IPS-15b (cell line): ENCODE measurements around the gene GLYATL1B.

Experiments used
- H3K27me3 ChIP-seq: one replicate; pipeline ENCODE4 v1.6.1; 2013; ENCODE audit warnings: low read length; ENCODE audit not compliant: control insufficient read depth, insufficient read depth
- H3K36me3 ChIP-seq: one replicate; pipeline ENCODE4 v1.6.1; 2013; ENCODE audit warnings: low read length; ENCODE audit not compliant: control insufficient read depth, insufficient read depth
- H3K4me1 ChIP-seq: one replicate; pipeline ENCODE4 v1.6.1; 2013; ENCODE audit warnings: mild to moderate bottlenecking, low read length; ENCODE audit not compliant: control insufficient read depth, insufficient read depth
- H3K4me3 ChIP-seq: one replicate; pipeline ENCODE4 v1.5.1; 2013; ENCODE audit warnings: low read depth, low read length
- H3K9ac ChIP-seq: one replicate; pipeline ENCODE4 v1.6.1; 2013; ENCODE audit warnings: low read depth, mild to moderate bottlenecking, low read length
- H3K9me3 ChIP-seq: one replicate; pipeline ENCODE4 v1.6.1; 2013; ENCODE audit warnings: mild to moderate bottlenecking, low read length; ENCODE audit not compliant: control insufficient read depth, insufficient read depth

Gene GLYATL1B

DNA sequence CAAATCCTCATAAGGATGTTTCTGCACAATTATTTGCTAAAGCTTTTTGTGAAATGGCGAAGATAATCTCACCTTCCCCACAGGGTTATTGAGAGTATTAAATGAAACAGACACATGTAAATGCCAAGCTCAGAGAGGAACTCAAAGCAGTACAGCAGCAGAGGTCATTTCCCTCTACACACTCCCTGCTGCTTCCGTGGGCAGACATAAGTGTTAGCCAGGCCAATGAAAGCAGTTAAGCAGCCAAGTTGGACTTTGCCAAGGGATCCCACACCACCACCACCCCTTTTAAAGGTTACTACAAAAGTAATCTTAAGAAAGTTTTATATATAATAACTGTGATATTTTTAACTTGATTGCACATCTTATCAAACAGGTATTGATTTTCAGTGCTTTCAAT is 52.5 kb downstream of the GLYATL1B start:
- Histone ChIP-seq H3K9ac (no peak overlapping the region), H3K9me3 (no peaks in the 10 kb centered on the region), H3K27me3 (peaks cover 1% of the 10 kb centered on the region), H3K4me1 (peaks cover 3% of the 10 kb centered on the region), H3K4me3 (no peak overlapping the region), H3K36me3 (no peaks in the 10 kb centered on the region)

DNA sequence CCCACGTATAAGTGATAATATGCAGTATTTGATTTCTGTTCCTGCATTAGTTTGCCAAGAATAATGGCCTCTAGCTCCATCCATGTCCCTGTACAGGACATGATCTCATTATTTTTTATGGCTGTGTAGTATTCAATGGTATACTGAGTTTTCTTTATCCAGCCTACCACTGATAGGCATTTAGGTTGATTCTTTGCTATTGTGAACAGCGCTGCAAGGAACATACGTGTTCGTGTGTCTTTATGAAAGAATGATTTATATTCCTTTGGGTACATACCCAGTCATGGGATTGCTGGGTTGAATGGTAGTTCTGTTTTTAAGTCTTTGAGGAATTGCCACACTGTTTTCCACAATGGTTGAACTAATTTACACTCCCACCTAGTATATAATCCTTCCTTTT is 55.1 kb downstream of the GLYATL1B start:
- Histone ChIP-seq H3K9ac (no peak overlapping the region), H3K4me3 (no peak overlapping the region)

DNA sequence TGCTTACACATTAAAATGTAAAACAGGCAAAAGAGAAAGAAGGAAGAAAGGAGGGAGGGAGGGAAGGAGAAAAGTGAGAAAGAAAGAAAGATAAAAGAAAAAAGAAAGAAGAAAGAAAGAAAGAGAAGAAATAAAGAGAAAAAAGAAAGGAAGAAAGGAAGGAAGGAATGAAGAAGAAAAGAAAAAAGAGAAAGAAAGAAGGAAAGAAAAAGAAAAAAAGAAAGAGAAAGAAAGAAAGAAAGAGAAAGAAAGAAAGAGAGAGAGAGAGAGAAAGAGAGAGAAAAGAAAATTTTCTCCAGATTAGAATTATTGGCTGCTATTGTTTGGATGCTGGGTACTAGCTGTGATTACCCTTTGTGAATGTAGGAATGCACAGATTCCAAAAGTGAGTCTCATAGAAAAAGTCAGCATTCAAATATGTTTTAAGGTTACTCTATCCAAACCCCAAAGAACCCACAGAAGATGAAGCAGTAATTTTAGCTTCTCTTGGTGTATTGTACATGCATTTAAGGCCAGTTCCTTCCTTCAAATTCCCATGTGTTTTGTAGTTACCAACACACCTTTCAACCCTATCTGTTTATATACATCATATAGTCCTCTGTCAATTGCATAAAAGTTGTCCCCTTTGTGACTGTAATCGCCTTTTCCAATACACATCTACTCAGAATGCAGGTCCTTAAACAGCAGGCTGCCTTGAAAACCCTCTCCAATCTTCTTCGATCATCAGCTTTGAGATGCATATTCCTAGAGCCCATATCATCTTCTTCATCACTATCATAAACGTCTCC is 55.8 kb downstream of the GLYATL1B start:
- Histone ChIP-seq H3K27me3 (peaks cover 8% of the 10 kb centered on the region), H3K9ac (no peak overlapping the region), H3K4me3 (peak overlapping the region; percentile 91), H3K4me1 (peaks cover 6% of the 10 kb centered on the region), H3K36me3 (no peaks in the 10 kb centered on the region), H3K9me3 (no peaks in the 10 kb centered on the region)

More for the DNA sequence above, 55.1 kb downstream of the GLYATL1B start:
- Histone ChIP-seq H3K36me3 (no peaks in the 10 kb centered on the region), H3K27me3 (peaks cover 8% of the 10 kb centered on the region), H3K9me3 (no peaks in the 10 kb centered on the region), H3K4me1 (peaks cover 6% of the 10 kb centered on the region)

DNA sequence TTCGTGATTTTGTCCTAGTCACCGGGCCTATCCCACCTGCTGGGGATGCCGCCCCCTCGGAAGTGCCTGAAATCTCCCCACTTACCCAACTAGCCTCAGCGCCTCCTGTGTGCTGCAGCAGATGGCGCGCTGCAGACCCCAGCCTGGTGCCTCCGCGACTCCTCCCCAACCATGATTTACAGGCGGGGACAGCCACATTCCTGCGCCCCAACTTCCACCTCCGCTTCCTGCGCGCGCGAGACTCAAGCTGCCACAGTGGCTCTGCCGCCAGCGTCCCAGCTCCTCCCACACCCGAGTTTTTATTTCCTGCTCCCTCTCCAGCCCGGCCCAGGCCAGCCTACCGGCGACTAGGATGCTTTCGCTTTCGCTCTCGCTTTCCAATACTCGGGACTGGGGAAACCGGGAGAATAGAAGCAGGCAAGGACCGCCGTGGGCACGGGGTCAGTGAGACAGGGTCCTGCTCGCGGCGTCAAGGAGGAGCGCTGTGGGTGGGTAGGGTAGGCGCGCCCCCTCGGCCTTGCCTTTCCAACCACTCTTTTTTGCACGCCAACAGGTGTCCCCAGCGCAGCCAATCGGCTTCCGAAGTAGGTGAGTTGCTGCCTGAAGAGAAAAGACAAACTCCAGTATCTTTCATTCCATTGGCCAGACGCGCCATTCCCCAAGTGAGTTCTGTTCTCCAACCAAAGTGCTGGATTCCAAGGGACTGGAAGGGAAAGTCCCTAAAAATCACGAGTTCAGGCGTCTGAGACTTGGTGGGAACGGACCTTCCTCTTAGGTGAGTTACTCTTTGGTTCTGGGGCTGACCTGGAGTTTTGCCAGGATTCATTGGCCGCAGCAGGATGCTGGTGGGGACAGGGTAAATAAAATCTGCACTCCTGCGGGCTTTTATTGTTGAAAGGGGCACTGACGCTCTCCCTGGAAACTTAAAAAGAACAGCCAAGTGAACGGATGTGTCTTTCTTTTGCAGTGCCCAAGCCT is 56.7 kb downstream of the GLYATL1B start, which contains the start of gene FAM111A:
Gene FAM111A, plus strand, starts transcription at position 327 of the 978 bp plus-strand sequence. CDS start 6,017 bp downstream, outside the sequence.
- Histone ChIP-seq H3K4me3 (peak within 1 kb of the TSS; percentile 91), H3K27me3 (peaks cover 8% of the 10 kb centered on the region), H3K36me3 (no peaks in the 10 kb centered on the region), H3K4me1 (peaks cover 6% of the 10 kb centered on the region), H3K9ac (peak within 1 kb of the TSS; percentile 80), H3K9me3 (no peaks in the 10 kb centered on the region)

DNA sequence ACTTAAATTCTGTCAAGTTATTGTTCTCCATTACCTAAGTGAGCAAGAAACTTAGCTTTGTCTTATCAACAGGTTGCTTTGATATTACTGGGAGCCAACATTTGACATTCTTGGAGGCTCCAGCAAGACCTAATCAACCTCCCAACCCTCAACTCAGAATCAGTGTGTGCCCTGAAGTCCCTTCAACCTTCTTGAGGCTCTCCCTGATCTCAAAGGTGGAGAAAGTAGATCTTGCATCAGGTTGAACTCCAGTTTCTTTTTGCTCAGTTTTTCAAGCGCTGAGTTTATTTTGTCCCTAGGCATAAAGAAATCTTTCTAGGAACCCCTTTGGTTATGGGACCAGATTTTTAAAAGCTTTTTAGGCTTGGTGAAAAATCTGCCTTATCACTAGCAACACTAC is 58.0 kb downstream of the GLYATL1B start:
- no peak overlapping the region for H3K9ac ChIP-seq
- H3K4me3 ChIP-seq: peak overlapping the region; percentile 91
- no peaks in the 10 kb centered on the region for H3K9me3 ChIP-seq
- H3K4me1 ChIP-seq: peaks cover 6% of the 10 kb centered on the region
- H3K27me3 ChIP-seq: peaks cover 8% of the 10 kb centered on the region
- H3K36me3 ChIP-seq: no peaks in the 10 kb centered on the region
